BLaER1 (cell line): Measurements from ENCODE around the gene LDAH.
A peak's percentile ranks its signal among the peaks of the same experiment; 100 is the strongest.

Experiments
- H3K27ac ChIP-seq: shearing (Covaris generic); formaldehyde crosslinking; 2 replicates; pipeline ENCODE4 v1.8.1; 2022
- H3K27me3 ChIP-seq: shearing (Covaris generic); formaldehyde crosslinking; 2 replicates; pipeline ENCODE4 v1.8.1; 2022
- H3K36me3 ChIP-seq: shearing (Covaris generic); formaldehyde crosslinking; 2 replicates; pipeline ENCODE4 v1.8.1; 2022
- H3K4me1 ChIP-seq: shearing (Covaris generic); formaldehyde crosslinking; 2 replicates; pipeline ENCODE4 v1.8.1; 2022
- H3K4me2 ChIP-seq: shearing (Covaris generic); formaldehyde crosslinking; 2 replicates; pipeline ENCODE4 v1.8.1; 2022
- H3K4me3 ChIP-seq: shearing (Covaris generic); formaldehyde crosslinking; 2 replicates; pipeline ENCODE4 v1.8.1; 2022
- H3K9ac ChIP-seq: shearing (Covaris generic); formaldehyde crosslinking; 2 replicates; pipeline ENCODE4 v1.8.1; 2022
- H3K9me3 ChIP-seq: shearing (Covaris generic); formaldehyde crosslinking; 2 replicates; pipeline ENCODE4 v1.8.1; 2022
- H4K20me1 ChIP-seq: shearing (Covaris generic); formaldehyde crosslinking; 2 replicates; pipeline ENCODE4 v1.8.1; 2022
- Cebpa-rat ChIP-seq: shearing (Covaris generic); IDR thresholded peaks from 2 replicates; pipeline ENCODE4 v1.8.1; 2022

The LDAH gene

GRCh38 chr2:20822535-20823490 is at the start of gene LDAH:
LDAH (minus strand) TSS chr2:20823101; CDS start chr2:20801463, 21,638 bp downstream.
- TF ChIP-seq Cebpa-rat: no peak
- Histone ChIP-seq H3K4me2 (peak within 1 kb of the TSS; percentile 92), H3K4me3 (peak within 1 kb of the TSS; percentile 84), H3K27me3 (no peaks in the 10 kb centered on the region), H4K20me1 (peaks cover 10% of the 10 kb centered on the region; the same call in 1 of the 2 replicates), H3K9me3 (no peaks in the 10 kb centered on the region), H3K9ac (peak within 1 kb of the TSS; percentile 89), H3K4me1 (peaks cover 4% of the 10 kb centered on the region; the same call in 1 of the 2 replicates), H3K27ac (peak within 1 kb of the TSS; percentile 95), H3K36me3 (0 out of 2 replicates have a peak, but pooled peaks cover 2% of the 10 kb centered on the region)

GRCh38 chr2:20868377-20868776 is 45.5 kb upstream of the LDAH start:
- no peak for TF ChIP-seq Cebpa-rat
- H3K4me2 ChIP-seq: 0 out of 2 replicates have a peak overlapping the region, but pooled peaks have one; percentile 13
- H3K9me3 ChIP-seq: no peaks in the 10 kb centered on the region
- no peaks in the 10 kb centered on the region for H4K20me1 ChIP-seq
- peaks cover 5% of the 10 kb centered on the region; the same call in 1 of the 2 replicates for H3K4me1 ChIP-seq
- H3K27ac ChIP-seq: no peak overlapping the region
- no peaks in the 10 kb centered on the region for H3K36me3 ChIP-seq
- H3K9ac ChIP-seq: no peak overlapping the region
- no peak overlapping the region for H3K4me3 ChIP-seq
- H3K27me3 ChIP-seq: no peaks in the 10 kb centered on the region

GRCh38 chr2:20862850-20863249 is 39.9 kb upstream of the LDAH start:
- Histone ChIP-seq H3K4me2 (no peak overlapping the region), H3K36me3 (no peaks in the 10 kb centered on the region), H3K9ac (no peak overlapping the region), H3K27me3 (no peaks in the 10 kb centered on the region), H3K27ac (no peak overlapping the region), H3K4me1 (no peaks in the 10 kb centered on the region), H3K4me3 (no peak overlapping the region), H3K9me3 (no peaks in the 10 kb centered on the region), H4K20me1 (no peaks in the 10 kb centered on the region)
- no peak for TF ChIP-seq Cebpa-rat

GRCh38 chr2:20855456-20855855 is 32.6 kb upstream of the LDAH start:
- H3K27me3 ChIP-seq: no peaks in the 10 kb centered on the region
- no peak for TF ChIP-seq Cebpa-rat
- no peaks in the 10 kb centered on the region for H4K20me1 ChIP-seq
- H3K9me3 ChIP-seq: no peaks in the 10 kb centered on the region
- H3K9ac ChIP-seq: no peak overlapping the region
- H3K4me1 ChIP-seq: no peaks in the 10 kb centered on the region
- H3K36me3 ChIP-seq: no peaks in the 10 kb centered on the region
- H3K4me3 ChIP-seq: no peak overlapping the region
- H3K27ac ChIP-seq: no peak overlapping the region
- no peak overlapping the region for H3K4me2 ChIP-seq

- H3K36me3 ChIP-seq: no peaks in the 10 kb centered on the region
Observed at GRCh38 chr2:20852670-20853069, 29.8 kb upstream of the LDAH start.

GRCh38 chr2:20852139-20852538 is 29.2 kb upstream of the LDAH start:
- H3K9ac ChIP-seq: no peak overlapping the region
- no peaks in the 10 kb centered on the region for H3K36me3 ChIP-seq
- H3K4me1 ChIP-seq: no peaks in the 10 kb centered on the region
- no peak overlapping the region for H3K4me3 ChIP-seq
- no peaks in the 10 kb centered on the region for H3K27me3 ChIP-seq
- H3K9me3 ChIP-seq: no peaks in the 10 kb centered on the region
- H3K4me2 ChIP-seq: no peak overlapping the region
- no peak overlapping the region for H3K27ac ChIP-seq
- no peaks in the 10 kb centered on the region for H4K20me1 ChIP-seq
- no peak for TF ChIP-seq Cebpa-rat

More at GRCh38 chr2:20852670-20853069, 29.8 kb upstream of the LDAH start:
- H3K4me3 ChIP-seq: no peak overlapping the region
- no peak overlapping the region for H3K27ac ChIP-seq
- H3K4me2 ChIP-seq: no peak overlapping the region
- no peak overlapping the region for H3K9ac ChIP-seq
- H3K9me3 ChIP-seq: no peaks in the 10 kb centered on the region
- H3K27me3 ChIP-seq: no peaks in the 10 kb centered on the region
- no peaks in the 10 kb centered on the region for H3K4me1 ChIP-seq
- no peaks in the 10 kb centered on the region for H4K20me1 ChIP-seq
- TF ChIP-seq Cebpa-rat: no peak

- Histone ChIP-seq H3K9ac (no peak overlapping the region), H3K4me3 (no peak overlapping the region), H3K36me3 (no peaks in the 10 kb centered on the region), H3K27ac (no peak overlapping the region), H4K20me1 (no peaks in the 10 kb centered on the region), H3K9me3 (no peaks in the 10 kb centered on the region), H3K4me2 (no peak overlapping the region), H3K27me3 (no peaks in the 10 kb centered on the region), H3K4me1 (no peaks in the 10 kb centered on the region)
- TF ChIP-seq Cebpa-rat: no peak
Observed at GRCh38 chr2:20844246-20844645, 21.3 kb upstream of the LDAH start.

- no peaks in the 10 kb centered on the region for H3K4me1 ChIP-seq
- no peaks in the 10 kb centered on the region for H4K20me1 ChIP-seq
- H3K27me3 ChIP-seq: no peaks in the 10 kb centered on the region
- no peaks in the 10 kb centered on the region for H3K36me3 ChIP-seq
- no peak overlapping the region for H3K9ac ChIP-seq
- H3K27ac ChIP-seq: no peak overlapping the region
- H3K4me2 ChIP-seq: no peak overlapping the region
- no peak overlapping the region for H3K4me3 ChIP-seq
- no peak for TF ChIP-seq Cebpa-rat
- H3K9me3 ChIP-seq: no peaks in the 10 kb centered on the region
Observed at GRCh38 chr2:20839052-20839451, 16.2 kb upstream of the LDAH start.

GRCh38 chr2:20838016-20838415 is 15.1 kb upstream of the LDAH start:
- no peaks in the 10 kb centered on the region for H3K27me3 ChIP-seq

GRCh38 chr2:20836521-20836920 is 13.6 kb upstream of the LDAH start:
- Histone ChIP-seq H3K4me1 (no peaks in the 10 kb centered on the region), H3K27ac (no peak overlapping the region), H4K20me1 (no peaks in the 10 kb centered on the region), H3K27me3 (no peaks in the 10 kb centered on the region), H3K9ac (no peak overlapping the region), H3K4me3 (no peak overlapping the region), H3K4me2 (no peak overlapping the region), H3K9me3 (no peaks in the 10 kb centered on the region), H3K36me3 (no peaks in the 10 kb centered on the region)
- TF ChIP-seq Cebpa-rat: no peak

More at GRCh38 chr2:20838016-20838415, 15.1 kb upstream of the LDAH start:
- Histone ChIP-seq H3K4me2 (no peak overlapping the region), H3K9me3 (no peaks in the 10 kb centered on the region), H3K36me3 (no peaks in the 10 kb centered on the region), H3K4me3 (no peak overlapping the region), H4K20me1 (no peaks in the 10 kb centered on the region), H3K9ac (no peak overlapping the region), H3K4me1 (no peaks in the 10 kb centered on the region), H3K27ac (no peak overlapping the region)
- no peak for TF ChIP-seq Cebpa-rat
